Hematopoietic multipotent progenitor cell treated with erythropoietin and hydrocortisone succinate and interleukin-3 and kit ligand, for 6 days (in vitro differentiated cells): ENCODE data around the gene DDX10.

ENCODE experiments used
- DNase-seq: peaks from one replicate; pipeline ENCODE4 v3.0.0-alpha.2; 2015

DDX10 gene

GRCh38 chr11:108662700-108663099, 2.2 kb upstream of the DDX10 start:
- no peak for DNase-seq

GRCh38 chr11:108663154-108663877, 1.6 kb upstream of the DDX10 start:
- no peak for DNase-seq

- DNase-seq: peak; percentile 24
These were observed 1.5 kb downstream of the DDX10 start for GRCh38 chr11:108666373-108666772.

- DNase-seq: no peak
These were observed 4.4 kb downstream of the DDX10 start for GRCh38 chr11:108669286-108669685.

- no peak for DNase-seq
These were observed 4.8 kb downstream of the DDX10 start for GRCh38 chr11:108669711-108670110.

- no peak for DNase-seq
These were observed 5.6 kb downstream of the DDX10 start for GRCh38 chr11:108670451-108670850.

GRCh38 chr11:108672113-108672512, 7.2 kb downstream of the DDX10 start:
- peak; percentile 89 for DNase-seq

GRCh38 chr11:108672786-108673185, 7.9 kb downstream of the DDX10 start:
- no peak for DNase-seq

- DNase-seq: no peak
These were observed 14.2 kb downstream of the DDX10 start for GRCh38 chr11:108679045-108679444.

- DNase-seq: no peak
These were observed 15.4 kb downstream of the DDX10 start for GRCh38 chr11:108680271-108680670.

- no peak for DNase-seq
These were observed 20.7 kb downstream of the DDX10 start for GRCh38 chr11:108685419-108686130.

- no peak for DNase-seq
These were observed 29.0 kb downstream of the DDX10 start for GRCh38 chr11:108693852-108694251.

- DNase-seq: no peak
These were observed 30.0 kb downstream of the DDX10 start for GRCh38 chr11:108694846-108695245.

- peak; percentile 90 for DNase-seq
These were observed 33.1 kb downstream of the DDX10 start for GRCh38 chr11:108697872-108698473.

GRCh38 chr11:108698844-108699642, 34.2 kb downstream of the DDX10 start:
- DNase-seq: no peak

GRCh38 chr11:108703916-108704315, 39.0 kb downstream of the DDX10 start:
- no peak for DNase-seq

GRCh38 chr11:108705061-108705460, 40.2 kb downstream of the DDX10 start:
- DNase-seq: no peak

GRCh38 chr11:108708173-108708572, 43.3 kb downstream of the DDX10 start:
- no peak for DNase-seq

- no peak for DNase-seq
These were observed 44.9 kb downstream of the DDX10 start for GRCh38 chr11:108709741-108710140.

- DNase-seq: peak; percentile 19
These were observed 48.4 kb downstream of the DDX10 start for GRCh38 chr11:108713076-108713790.

GRCh38 chr11:108715239-108715638, 50.4 kb downstream of the DDX10 start:
- no peak for DNase-seq

- DNase-seq: no peak
These were observed 53.6 kb downstream of the DDX10 start for GRCh38 chr11:108718466-108718865.
